GM12872 (cell line): ENCODE results near the gene ZBTB38.

Experiments used
- CTCF ChIP-seq: IDR thresholded peaks from 3 replicates; pipeline ENCODE4 v1.5.1; 2011; ENCODE audit warnings: low read depth, mild to moderate bottlenecking, low read length, moderate library complexity; ENCODE audit not compliant: insufficient read depth

The ZBTB38 gene

GRCh38 chr3:141394560-141394959, 26.3 kb downstream of the ZBTB38 start:
- TF ChIP-seq CTCF: no peak

- TF ChIP-seq CTCF: no peak
These were observed 26.8 kb downstream of the ZBTB38 start for GRCh38 chr3:141395005-141395589.

- TF ChIP-seq CTCF: no peak
These were observed 29.7 kb downstream of the ZBTB38 start for GRCh38 chr3:141397996-141398395.

- TF ChIP-seq CTCF: no peak
These were observed 30.9 kb downstream of the ZBTB38 start for GRCh38 chr3:141399200-141399599.

GRCh38 chr3:141400073-141400971, 32.0 kb downstream of the ZBTB38 start:
- no peak for TF ChIP-seq CTCF

- no peak for TF ChIP-seq CTCF
These were observed 32.8 kb downstream of the ZBTB38 start for GRCh38 chr3:141401095-141401494.

GRCh38 chr3:141401573-141402475, 33.5 kb downstream of the ZBTB38 start:
- TF ChIP-seq CTCF: no peak
